ENCODE measurements around the gene INTS1. TPM values are rescaled to one million over a fixed set of nuclear protein-coding genes. Genes with fewer than 3 reads are reported as not detected.

The INTS1 gene
- total RNA-seq, 1 donor from 2014 or later = 97.9 TPM

DNA sequence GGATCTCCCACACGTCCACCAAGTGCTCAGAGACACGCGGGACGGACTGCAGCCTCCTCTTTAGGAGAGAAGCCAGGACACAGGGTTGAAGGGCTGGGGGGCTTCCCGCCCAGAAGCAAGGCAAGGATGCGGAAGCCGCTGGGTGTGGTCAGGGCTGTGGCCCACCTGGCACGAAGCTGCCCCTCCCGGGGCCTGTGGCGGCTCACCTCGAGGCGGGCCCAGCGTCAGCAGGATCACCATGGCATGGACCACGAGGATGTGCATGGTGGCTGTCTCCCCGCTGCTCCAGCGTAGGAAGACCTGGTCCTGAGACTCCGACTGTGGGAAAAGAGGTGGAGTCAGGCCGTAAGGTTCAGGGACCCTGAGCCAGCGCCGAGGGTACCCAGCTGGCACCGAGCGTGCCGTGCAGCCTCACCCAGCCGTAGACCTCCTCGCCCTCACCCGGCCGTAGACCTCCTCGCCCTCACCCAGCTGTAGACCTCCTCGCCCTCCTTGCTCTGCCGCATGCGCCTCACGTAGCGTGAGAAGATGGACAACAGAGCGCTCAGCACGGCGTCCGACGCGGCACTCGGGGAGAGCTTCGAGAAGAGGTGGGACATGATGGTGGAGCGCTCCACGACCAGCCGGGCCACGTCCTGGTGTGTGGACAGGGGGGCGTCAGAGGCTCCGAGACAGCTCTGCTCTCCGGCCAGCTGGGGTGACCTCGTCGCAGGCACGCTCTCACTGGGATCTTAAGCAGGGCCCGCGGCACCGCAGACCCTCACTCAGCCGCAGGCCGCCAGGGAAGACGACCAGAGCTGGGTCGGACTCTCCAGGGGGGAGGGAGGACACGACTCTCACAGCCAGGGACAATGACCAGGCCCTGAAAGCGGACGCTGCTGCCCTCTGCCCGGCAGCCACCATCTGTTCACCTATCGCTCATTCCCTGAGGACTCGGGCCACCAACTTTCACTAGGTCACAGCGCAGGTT is 20.4 kb downstream of the INTS1 start:
- Mint-ChIP-seq H3K27me3 (ENCODE audit: insufficient read depth) (no peaks in the 10 kb centered on the region), H3K9me3 (no peaks in the 10 kb centered on the region), H3K4me1 (ENCODE audit: low read depth) (no peaks in the 10 kb centered on the region), H3K4me3 (no peak overlapping the region), H3K27ac (no peak overlapping the region), H3K36me3 (ENCODE audit: low read depth) (peaks cover 7% of the 10 kb centered on the region)
- intact Hi-C loops (cut with micrococcal nuclease) = no loop called here
- no peak for DNase-seq (ENCODE audit: low spot score)

DNA sequence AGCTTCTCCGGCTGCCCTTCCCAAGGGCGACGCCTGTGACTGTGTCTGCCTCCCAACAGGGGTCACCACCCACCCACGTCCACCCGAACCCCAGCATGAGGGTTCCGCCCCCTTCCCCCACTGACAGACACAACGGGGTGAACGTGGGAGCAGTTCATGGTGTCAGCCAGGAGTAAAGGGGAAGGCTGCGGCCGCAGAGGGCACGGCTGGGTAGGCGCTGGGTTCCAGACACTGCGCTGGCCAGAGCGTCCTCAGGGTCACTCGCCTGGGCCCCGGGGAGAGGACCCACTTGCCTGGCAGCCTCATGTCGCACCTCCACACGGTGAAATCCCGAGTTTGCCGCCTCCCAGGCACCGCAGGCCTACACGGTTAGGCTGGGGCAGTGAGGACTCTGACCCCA is 21.1 kb downstream of the INTS1 start:
- no peaks in the 10 kb centered on the region for H3K4me1 Mint-ChIP-seq (ENCODE audit: low read depth)
- intact Hi-C loops (cut with micrococcal nuclease) = no loop called here
- H3K9me3 Mint-ChIP-seq = no peaks in the 10 kb centered on the region
- no peak overlapping the region for H3K27ac Mint-ChIP-seq
- peaks cover 1% of the 10 kb centered on the region for H3K36me3 Mint-ChIP-seq (ENCODE audit: low read depth)
- no peaks in the 10 kb centered on the region for H3K27me3 Mint-ChIP-seq (ENCODE audit: insufficient read depth)
- DNase-seq (ENCODE audit: low spot score) = no peak
- no peak overlapping the region for H3K4me3 Mint-ChIP-seq

DNA sequence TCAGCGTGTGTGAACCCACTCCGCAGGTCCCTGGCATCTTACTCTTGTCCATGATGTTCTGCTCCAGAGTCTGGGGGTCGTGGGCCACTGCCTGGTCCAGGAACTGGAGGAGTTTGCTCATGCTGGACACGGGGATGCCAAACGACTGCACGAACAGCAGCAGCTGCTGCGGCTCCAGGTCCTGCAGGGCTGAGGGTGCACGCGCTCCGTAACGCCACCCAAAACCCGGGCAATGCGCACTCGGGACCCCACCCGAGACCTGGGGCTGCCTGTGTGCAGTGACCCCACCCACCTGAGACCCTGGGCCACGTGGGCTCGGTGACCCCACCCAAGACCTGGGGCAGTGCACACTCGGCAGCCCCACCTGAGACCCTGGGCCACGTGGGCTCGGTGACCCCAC is 22.9 kb downstream of the INTS1 start:
- Mint-ChIP-seq H3K4me3 (no peak overlapping the region), H3K9me3 (no peaks in the 10 kb centered on the region), H3K4me1 (ENCODE audit: low read depth) (no peaks in the 10 kb centered on the region), H3K36me3 (ENCODE audit: low read depth) (no peaks in the 10 kb centered on the region), H3K27ac (no peak overlapping the region), H3K27me3 (ENCODE audit: insufficient read depth) (no peaks in the 10 kb centered on the region)
- intact Hi-C loops (cut with micrococcal nuclease) = no loop called here
- DNase-seq (ENCODE audit: low spot score) = no peak

DNA sequence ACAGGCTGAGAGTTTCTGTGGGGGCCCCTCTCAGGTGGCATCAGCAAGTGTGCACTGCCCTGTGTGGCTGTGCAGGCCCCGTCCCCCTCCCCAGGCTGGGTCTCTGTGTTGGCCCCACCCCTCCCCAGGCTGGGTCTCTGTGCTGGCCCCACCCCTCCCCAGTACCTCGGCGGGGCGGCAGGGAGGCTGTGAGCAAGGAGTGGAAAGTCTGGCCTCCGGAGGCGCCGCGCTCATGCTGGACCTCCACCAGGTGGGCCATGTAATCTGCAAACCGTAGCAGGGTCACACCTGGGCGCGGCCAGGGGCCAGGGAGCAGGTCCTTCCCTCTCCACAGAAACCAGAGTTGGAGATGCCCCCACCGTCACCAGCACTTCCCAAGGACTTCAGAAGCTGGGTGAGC is 23.5 kb downstream of the INTS1 start:
- Mint-ChIP-seq H3K9me3 (no peaks in the 10 kb centered on the region), H3K27ac (no peak overlapping the region)

DNA sequence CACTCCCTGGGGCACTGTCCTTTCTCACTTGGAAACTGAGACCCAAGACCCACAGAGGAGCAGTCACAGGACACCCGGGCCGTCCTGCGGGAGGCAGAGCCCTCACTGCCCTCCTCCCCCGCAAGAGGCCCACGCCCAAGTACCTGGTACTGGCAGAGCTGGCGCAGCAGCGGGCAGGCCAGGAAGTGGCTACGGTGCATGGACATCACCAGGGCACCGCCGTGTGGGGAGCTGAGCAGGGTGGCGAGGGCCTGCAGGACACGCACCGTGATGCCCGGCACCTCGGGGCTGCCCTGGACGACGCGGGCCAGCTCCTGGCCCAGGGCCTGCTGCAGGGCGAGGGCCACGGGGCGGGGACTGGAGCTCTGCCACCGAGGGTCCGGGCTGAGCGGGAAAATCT is 24.9 kb downstream of the INTS1 start:
- peaks cover 2% of the 10 kb centered on the region for H3K36me3 Mint-ChIP-seq (ENCODE audit: low read depth)
- no peaks in the 10 kb centered on the region for H3K9me3 Mint-ChIP-seq
- no peaks in the 10 kb centered on the region for H3K4me1 Mint-ChIP-seq (ENCODE audit: low read depth)
- H3K27me3 Mint-ChIP-seq (ENCODE audit: insufficient read depth) = no peaks in the 10 kb centered on the region
- intact Hi-C loops (cut with micrococcal nuclease) = no loop called here
- H3K27ac Mint-ChIP-seq = no peak overlapping the region
- no peak overlapping the region for H3K4me3 Mint-ChIP-seq
- DNase-seq (ENCODE audit: low spot score) = no peak

More for the DNA sequence above, 23.5 kb downstream of the INTS1 start:
- H3K4me1 Mint-ChIP-seq (ENCODE audit: low read depth) = no peaks in the 10 kb centered on the region
- no peak for DNase-seq (ENCODE audit: low spot score)
- H3K4me3 Mint-ChIP-seq = no peak overlapping the region
- H3K36me3 Mint-ChIP-seq (ENCODE audit: low read depth) = no peaks in the 10 kb centered on the region
- intact Hi-C loops (cut with micrococcal nuclease) = no loop called here
- no peaks in the 10 kb centered on the region for H3K27me3 Mint-ChIP-seq (ENCODE audit: insufficient read depth)

GRCh38 chr7:1478480-1478879 is 25.7 kb downstream of the INTS1 start:
- peaks cover 2% of the 10 kb centered on the region for H3K36me3 Mint-ChIP-seq (ENCODE audit: low read depth)
- DNase-seq (ENCODE audit: low spot score) = no peak
- no peaks in the 10 kb centered on the region for H3K4me1 Mint-ChIP-seq (ENCODE audit: low read depth)
- no peaks in the 10 kb centered on the region for H3K9me3 Mint-ChIP-seq
- intact Hi-C loops (cut with micrococcal nuclease) = no loop called here
- no peak overlapping the region for H3K4me3 Mint-ChIP-seq
- H3K27me3 Mint-ChIP-seq (ENCODE audit: insufficient read depth) = no peaks in the 10 kb centered on the region
- no peak overlapping the region for H3K27ac Mint-ChIP-seq

- H3K9me3 Mint-ChIP-seq = no peaks in the 10 kb centered on the region
- no peaks in the 10 kb centered on the region for H3K27me3 Mint-ChIP-seq (ENCODE audit: insufficient read depth)
Observed at GRCh38 chr7:1476859-1477258, 27.3 kb downstream of the INTS1 start.

GRCh38 chr7:1475991-1476390 is 28.2 kb downstream of the INTS1 start:
- H3K4me3 Mint-ChIP-seq = no peak overlapping the region
- no peaks in the 10 kb centered on the region for H3K4me1 Mint-ChIP-seq (ENCODE audit: low read depth)
- H3K27me3 Mint-ChIP-seq (ENCODE audit: insufficient read depth) = no peaks in the 10 kb centered on the region
- intact Hi-C loops (cut with micrococcal nuclease) = no loop called here
- peaks cover 4% of the 10 kb centered on the region for H3K36me3 Mint-ChIP-seq (ENCODE audit: low read depth)
- DNase-seq (ENCODE audit: low spot score) = no peak
- no peaks in the 10 kb centered on the region for H3K9me3 Mint-ChIP-seq
- no peak overlapping the region for H3K27ac Mint-ChIP-seq

More at GRCh38 chr7:1476859-1477258, 27.3 kb downstream of the INTS1 start:
- Mint-ChIP-seq H3K4me1 (ENCODE audit: low read depth) (no peaks in the 10 kb centered on the region), H3K4me3 (no peak overlapping the region), H3K27ac (no peak overlapping the region), H3K36me3 (ENCODE audit: low read depth) (peaks cover 4% of the 10 kb centered on the region)
- intact Hi-C loops (cut with micrococcal nuclease) = no loop called here
- no peak for DNase-seq (ENCODE audit: low spot score)

- Mint-ChIP-seq H3K27ac (no peak overlapping the region), H3K9me3 (no peaks in the 10 kb centered on the region), H3K27me3 (ENCODE audit: insufficient read depth) (no peaks in the 10 kb centered on the region), H3K4me1 (ENCODE audit: low read depth) (no peaks in the 10 kb centered on the region), H3K36me3 (ENCODE audit: low read depth) (peaks cover 4% of the 10 kb centered on the region), H3K4me3 (no peak overlapping the region)
- intact Hi-C loops (cut with micrococcal nuclease) = no loop called here
- DNase-seq (ENCODE audit: low spot score) = no peak
Observed at GRCh38 chr7:1475393-1475792, 28.8 kb downstream of the INTS1 start.

DNA sequence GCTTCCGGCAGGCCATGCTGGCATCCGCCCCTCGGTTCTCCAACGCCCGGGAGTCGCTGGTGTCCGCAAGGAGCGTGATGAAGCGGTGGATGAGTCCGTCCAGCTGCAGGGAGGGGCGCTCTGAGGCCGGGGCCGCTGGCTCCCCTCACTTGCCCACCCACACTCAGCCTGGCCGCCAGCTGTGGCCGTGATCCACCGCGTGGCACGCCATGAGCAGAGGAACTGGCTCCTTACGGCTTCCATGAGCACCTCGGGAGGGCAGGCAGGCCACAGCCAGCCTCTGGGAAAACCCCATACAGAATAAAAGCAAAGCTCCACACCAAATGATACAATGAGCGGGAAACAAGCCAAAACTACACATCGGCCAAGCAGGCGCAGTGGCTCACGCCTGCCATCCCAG is 29.5 kb downstream of the INTS1 start:
- no peak for DNase-seq (ENCODE audit: low spot score)
- Mint-ChIP-seq H3K4me3 (no peak overlapping the region), H3K27me3 (ENCODE audit: insufficient read depth) (no peaks in the 10 kb centered on the region), H3K4me1 (ENCODE audit: low read depth) (no peaks in the 10 kb centered on the region), H3K27ac (no peak overlapping the region), H3K36me3 (ENCODE audit: low read depth) (peaks cover 4% of the 10 kb centered on the region), H3K9me3 (no peaks in the 10 kb centered on the region)
- intact Hi-C loops (cut with micrococcal nuclease) = loop anchor here (1.0 kb wide), 2 partner anchors 15 to 30 kb away; partner anchors contain the start of genes INTS1 and MICALL2

- DNase-seq (ENCODE audit: low spot score) = peak; percentile 71
- no peak overlapping the region for H3K27ac Mint-ChIP-seq
- H3K9me3 Mint-ChIP-seq = no peaks in the 10 kb centered on the region
- no peak overlapping the region for H3K4me3 Mint-ChIP-seq
- H3K4me1 Mint-ChIP-seq (ENCODE audit: low read depth) = no peaks in the 10 kb centered on the region
- intact Hi-C loops (cut with micrococcal nuclease) = loop anchor here (1.0 kb wide), 2 partner anchors 15 to 30 kb away; partner anchors contain the start of genes INTS1 and MICALL2
- peaks cover 4% of the 10 kb centered on the region for H3K36me3 Mint-ChIP-seq (ENCODE audit: low read depth)
- H3K27me3 Mint-ChIP-seq (ENCODE audit: insufficient read depth) = no peaks in the 10 kb centered on the region
Observed at GRCh38 chr7:1473864-1474512, 30.2 kb downstream of the INTS1 start.

- Mint-ChIP-seq H3K4me3 (no peak overlapping the region), H3K9me3 (no peaks in the 10 kb centered on the region), H3K27me3 (ENCODE audit: insufficient read depth) (no peaks in the 10 kb centered on the region), H3K27ac (no peak overlapping the region), H3K4me1 (ENCODE audit: low read depth) (no peaks in the 10 kb centered on the region), H3K36me3 (ENCODE audit: low read depth) (peaks cover 4% of the 10 kb centered on the region)
- DNase-seq (ENCODE audit: low spot score) = no peak
- intact Hi-C loops (cut with micrococcal nuclease) = no loop called here
Observed at GRCh38 chr7:1470901-1471300, 33.3 kb downstream of the INTS1 start.

DNA sequence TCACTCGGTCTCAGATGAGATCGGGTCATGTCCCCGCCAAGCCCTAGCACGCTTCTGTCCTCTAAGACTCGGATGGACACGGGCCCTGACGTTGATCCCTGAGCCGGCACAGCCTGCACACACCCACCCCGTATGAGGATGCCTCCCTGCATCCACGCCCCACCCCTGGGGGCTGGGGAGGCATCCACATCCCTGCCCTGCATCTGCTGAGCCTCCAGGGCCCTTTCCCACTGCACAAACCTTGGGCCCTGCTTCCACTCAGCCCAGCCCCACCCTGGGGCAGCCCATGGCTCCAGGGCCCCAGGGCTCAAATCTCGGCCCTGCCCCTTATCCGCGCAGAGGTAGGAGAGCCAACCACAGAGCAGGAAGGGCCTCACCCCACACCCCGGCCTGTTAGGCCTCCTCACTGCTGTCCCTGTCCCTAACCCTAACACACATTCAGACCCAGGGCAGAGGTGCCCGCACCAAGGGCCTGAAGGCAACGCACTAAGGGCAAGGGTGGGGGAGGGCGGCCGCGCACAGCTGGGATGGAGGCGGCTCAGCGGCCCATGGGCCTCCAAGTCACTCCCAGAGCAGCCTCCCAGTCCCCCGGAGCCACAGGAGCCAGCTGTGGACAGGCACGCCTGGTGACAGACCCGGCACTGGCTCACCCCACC is 35.4 kb downstream of the INTS1 start:
- H3K4me3 Mint-ChIP-seq = no peak overlapping the region
- H3K9me3 Mint-ChIP-seq = no peaks in the 10 kb centered on the region
- intact Hi-C loops (cut with micrococcal nuclease) = no loop called here
- peaks cover 2% of the 10 kb centered on the region for H3K36me3 Mint-ChIP-seq (ENCODE audit: low read depth)
- no peak for DNase-seq (ENCODE audit: low spot score)
- H3K27ac Mint-ChIP-seq = no peak overlapping the region
- H3K4me1 Mint-ChIP-seq (ENCODE audit: low read depth) = no peaks in the 10 kb centered on the region
- no peaks in the 10 kb centered on the region for H3K27me3 Mint-ChIP-seq (ENCODE audit: insufficient read depth)

Measured in activated T-helper 1 cell treated with anti-CD3 and anti-CD28 coated beads, Interleukin-12 subunit alpha, Interleukin-12 subunit beta, Interleukin-2, Interleukin-4 antibody, amounts not matched to agents 30 ng/mL and 10 ng/mL and 1 ng/mL, durations not matched to agents 14 hours and 24 hours and 36 hours (primary cell).